MCF 10A (cell line): ENCODE measurements around the gene TLL2. TPM values are rescaled to one million over a fixed set of nuclear protein-coding genes. Genes with fewer than 3 reads are reported as not detected.

Experiments
- BruUV-seq: library from RNA; stranded (reverse); fragments of 400-500 nt; replicated peaks from 2 replicates; lab custom pipeline; 2021; lab: Mats Ljungman, UMichigan
- CTCF ChIA-PET: fragments of 300-600 bp; sonication (Branson Sonifier 250); formaldehyde crosslinking; extraction: SDS; loops from one replicate; lab custom pipeline; 2021; ENCODE audit warnings: antibody characterized with exemption, inconsistent platforms; lab: Yijun Ruan, JAX
- POLR2A ChIA-PET: fragments of 300-600, 350-650 bp; sonication (Branson Sonifier 250); formaldehyde crosslinking; extraction: SDS; loops from one replicate; lab custom pipeline; 2020; ENCODE audit warnings: antibody characterized with exemption, inconsistent platforms; lab: Yijun Ruan, JAX
- DNase-seq: peaks from one replicate; pipeline ENCODE4 v3.0.0-alpha.2; 2018; ENCODE audit not compliant: unreplicated experiment
- H3K27ac Mint-ChIP-seq: one replicate; pipeline ENCODE4 v1.8.0; 2022; ENCODE audit warnings: mild to moderate bottlenecking, low read depth, mixed read lengths; ENCODE audit not compliant: unreplicated experiment
- H3K27me3 Mint-ChIP-seq: one replicate; pipeline ENCODE4 v1.8.0; 2022; ENCODE audit warnings: mixed read lengths; ENCODE audit not compliant: insufficient read depth, unreplicated experiment
- H3K36me3 Mint-ChIP-seq: one replicate; pipeline ENCODE4 v1.8.0; 2022; ENCODE audit warnings: mild to moderate bottlenecking, moderate library complexity, mixed read lengths; ENCODE audit not compliant: insufficient read depth, unreplicated experiment
- H3K4me1 Mint-ChIP-seq: one replicate; pipeline ENCODE4 v1.8.0; 2022; ENCODE audit warnings: mixed read lengths; ENCODE audit not compliant: insufficient read depth, unreplicated experiment
- H3K4me3 Mint-ChIP-seq: one replicate; pipeline ENCODE4 v1.8.0; 2022; ENCODE audit warnings: mild to moderate bottlenecking, moderate library complexity, mixed read lengths; ENCODE audit not compliant: unreplicated experiment
- H3K9me3 Mint-ChIP-seq: one replicate; pipeline ENCODE4 v1.8.0; 2022; ENCODE audit warnings: mixed read lengths; ENCODE audit not compliant: unreplicated experiment
- CTCF ChIP-seq: fragments of 200-600 bp; IDR thresholded peaks from one replicate; pipeline ENCODE4 v1.8.0; 2022; ENCODE audit warnings: antibody characterized with exemption, mild to moderate bottlenecking; ENCODE audit not compliant: unreplicated experiment
- intact Hi-C: fragments of 100-400 bp; cut with micrococcal nuclease; formaldehyde crosslinking; loops from 2 replicates; pipeline ENCODE4 v1.14.1; 2022
- total RNA-seq: library from RNA; stranded (reverse); gene quantifications from 2 replicates; pipeline ENCODE4 v1.2.3, GENCODE V29; 2022

TLL2 gene
- total RNA-seq, 1 experiment from 2014 or later = not detected

- CTCF ChIA-PET = interaction anchor here (0.6 to 0.7 kb wide), 2 partner anchors 78 to 1854 kb away, joined by 3 read pairs; no protein-coding TSS in a partner anchor
- intact Hi-C loops = no loop called here
- BruUV-seq = no TSS peak
- Mint-ChIP-seq H3K4me1 (no peaks in the 10 kb centered on the region), H3K27ac (no peak overlapping the region), H3K36me3 (no peaks in the 10 kb centered on the region), H3K9me3 (no peaks in the 10 kb centered on the region), H3K27me3 (peaks cover 39% of the 10 kb centered on the region), H3K4me3 (no peak overlapping the region)
- POLR2A ChIA-PET = no interaction called here
- DNase-seq = no peak
- TF ChIP-seq CTCF = no peak
Measured at GRCh38 chr10:96450529-96451207, 63.1 kb downstream of the TLL2 start.

- intact Hi-C loops = no loop called here
- CTCF ChIA-PET = interaction anchor here (0.8 kb wide), 1 partner anchor 24 kb away, joined by 3 read pairs; no protein-coding TSS in a partner anchor
- peaks cover 42% of the 10 kb centered on the region for H3K27me3 Mint-ChIP-seq
- no peak overlapping the region for H3K4me3 Mint-ChIP-seq
- H3K4me1 Mint-ChIP-seq = no peaks in the 10 kb centered on the region
- H3K27ac Mint-ChIP-seq = no peak overlapping the region
- no peaks in the 10 kb centered on the region for H3K9me3 Mint-ChIP-seq
- POLR2A ChIA-PET = no interaction called here
- no TSS peak for BruUV-seq
- TF ChIP-seq CTCF = no peak
- DNase-seq = no peak
- H3K36me3 Mint-ChIP-seq = no peaks in the 10 kb centered on the region
Measured at GRCh38 chr10:96448558-96448957, 65.2 kb downstream of the TLL2 start.

GRCh38 chr10:96448021-96448457, 65.7 kb downstream of the TLL2 start:
- no peak for TF ChIP-seq CTCF
- no peak for DNase-seq
- intact Hi-C loops = no loop called here
- CTCF ChIA-PET = no interaction called here
- H3K9me3 Mint-ChIP-seq = no peaks in the 10 kb centered on the region
- H3K4me3 Mint-ChIP-seq = no peak overlapping the region
- H3K36me3 Mint-ChIP-seq = no peaks in the 10 kb centered on the region
- no TSS peak for BruUV-seq
- peaks cover 42% of the 10 kb centered on the region for H3K27me3 Mint-ChIP-seq
- no peaks in the 10 kb centered on the region for H3K4me1 Mint-ChIP-seq
- H3K27ac Mint-ChIP-seq = no peak overlapping the region
- POLR2A ChIA-PET = no interaction called here

- Mint-ChIP-seq H3K9me3 (no peaks in the 10 kb centered on the region), H3K27me3 (peaks cover 42% of the 10 kb centered on the region), H3K4me3 (no peak overlapping the region), H3K27ac (no peak overlapping the region), H3K36me3 (no peaks in the 10 kb centered on the region), H3K4me1 (no peaks in the 10 kb centered on the region)
- intact Hi-C loops = no loop called here
- no TSS peak for BruUV-seq
- CTCF ChIA-PET = no interaction called here
- POLR2A ChIA-PET = no interaction called here
- no peak for TF ChIP-seq CTCF
- DNase-seq = no peak
Measured at GRCh38 chr10:96446966-96447596, 66.6 kb downstream of the TLL2 start.
